Activated T-helper 2 cell treated with anti-CD3 and anti-CD28 coated beads, Interferon-gamma antibody, Interleukin-2, Interleukin-4, amounts not matched to agents 10 μg/mL and 5 μg/mL and 100 μg/mL, durations not matched to agents 14 hours and 24 hours and 36 hours (primary cell): Measurements from ENCODE around the gene OTX2. TPM values are rescaled to one million over a fixed set of nuclear protein-coding genes. Genes with fewer than 3 reads are reported as not detected.

Experiments used
- DNase-seq: peaks from one replicate; pipeline ENCODE4 v3.0.0; 2021; ENCODE audit warnings: low spot score
- H3K27ac Mint-ChIP-seq: one replicate; pipeline ENCODE4 v1.8.0; 2021; ENCODE audit warnings: mixed read lengths
- H3K27me3 Mint-ChIP-seq: one replicate; pipeline ENCODE4 v1.8.0; 2021; ENCODE audit warnings: low read depth, mixed read lengths
- H3K36me3 Mint-ChIP-seq: one replicate; pipeline ENCODE4 v1.8.0; 2021; ENCODE audit warnings: low read depth, mixed read lengths
- H3K4me1 Mint-ChIP-seq: one replicate; pipeline ENCODE4 v1.8.0; 2021; ENCODE audit warnings: low read depth, mixed read lengths
- H3K4me3 Mint-ChIP-seq: one replicate; pipeline ENCODE4 v1.8.0; 2021; ENCODE audit warnings: low read depth, mild to moderate bottlenecking, moderate library complexity, mixed read lengths
- H3K9me3 Mint-ChIP-seq: one replicate; pipeline ENCODE4 v1.8.0; 2021; ENCODE audit warnings: mixed read lengths
- intact Hi-C: fragments of 100-400 bp; cut with micrococcal nuclease; formaldehyde crosslinking; loops from one replicate; pipeline ENCODE4 v1.15.1; 2023
- total RNA-seq: library from RNA; stranded (reverse); gene quantifications from 2 replicates; pipeline ENCODE4 v1.2.3, GENCODE V29; 2022

Gene OTX2
- total RNA-seq, 1 donor from 2014 or later = not detected

DNA sequence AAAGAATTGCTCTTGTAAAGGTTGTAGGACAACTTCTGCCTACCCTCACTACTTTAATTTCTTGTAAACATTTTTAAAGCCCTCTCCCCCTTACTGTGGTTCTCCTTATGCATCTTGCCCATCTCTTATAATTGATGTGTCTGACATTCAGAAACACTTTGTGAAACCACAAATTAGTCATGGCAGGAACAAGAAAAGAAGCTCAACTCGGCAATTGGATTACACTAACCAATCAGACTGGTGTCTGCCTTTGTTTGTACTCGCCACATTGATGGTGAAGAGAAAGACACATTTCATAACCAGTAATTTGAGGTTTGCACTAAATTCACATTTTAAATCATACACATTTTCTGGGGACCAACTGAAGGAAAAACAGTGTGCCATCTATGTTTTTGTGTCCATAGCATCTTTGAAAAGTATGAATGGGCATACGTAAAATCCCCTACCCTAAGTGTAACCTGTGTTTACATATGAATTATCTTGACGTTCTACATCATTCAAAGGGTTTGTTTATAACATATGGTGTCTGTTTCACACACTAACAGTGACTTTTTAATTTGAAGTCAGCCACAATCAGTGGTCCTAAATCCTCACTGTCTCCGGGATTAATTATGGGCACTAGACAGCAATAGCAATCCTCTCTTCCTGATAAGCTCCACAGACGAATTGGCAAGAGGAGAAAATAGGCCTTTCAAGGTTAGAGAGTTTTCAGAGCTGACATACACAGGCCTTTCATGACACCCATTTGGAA, 49.9 kb downstream of the OTX2 start:
- no peak for DNase-seq
- Mint-ChIP-seq H3K9me3 (no peaks in the 10 kb centered on the region), H3K36me3 (no peaks in the 10 kb centered on the region), H3K27ac (no peak overlapping the region), H3K27me3 (no peaks in the 10 kb centered on the region), H3K4me3 (no peak overlapping the region), H3K4me1 (no peaks in the 10 kb centered on the region)
- intact Hi-C loops = no loop called here

DNA sequence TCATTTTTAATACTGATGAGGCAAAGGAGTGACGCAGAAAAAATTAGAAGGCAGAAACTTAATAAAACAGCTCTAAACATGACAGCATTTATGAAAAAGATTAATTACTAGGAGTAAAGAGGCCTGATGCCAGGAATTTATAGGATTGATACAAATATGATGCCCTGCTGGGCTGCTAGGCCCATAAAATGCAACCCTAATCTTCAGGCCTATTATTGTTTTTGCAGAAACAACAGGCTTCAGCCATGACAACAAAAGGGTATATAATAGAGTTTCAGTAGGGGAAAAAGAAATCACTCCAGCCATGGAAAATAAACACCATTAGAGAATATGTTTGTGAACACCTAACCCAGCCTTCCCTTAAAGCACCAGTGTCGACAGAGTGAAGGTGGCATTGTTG, 50.6 kb downstream of the OTX2 start:
- H3K27ac Mint-ChIP-seq = no peak overlapping the region
- intact Hi-C loops = no loop called here
- no peaks in the 10 kb centered on the region for H3K9me3 Mint-ChIP-seq

DNA sequence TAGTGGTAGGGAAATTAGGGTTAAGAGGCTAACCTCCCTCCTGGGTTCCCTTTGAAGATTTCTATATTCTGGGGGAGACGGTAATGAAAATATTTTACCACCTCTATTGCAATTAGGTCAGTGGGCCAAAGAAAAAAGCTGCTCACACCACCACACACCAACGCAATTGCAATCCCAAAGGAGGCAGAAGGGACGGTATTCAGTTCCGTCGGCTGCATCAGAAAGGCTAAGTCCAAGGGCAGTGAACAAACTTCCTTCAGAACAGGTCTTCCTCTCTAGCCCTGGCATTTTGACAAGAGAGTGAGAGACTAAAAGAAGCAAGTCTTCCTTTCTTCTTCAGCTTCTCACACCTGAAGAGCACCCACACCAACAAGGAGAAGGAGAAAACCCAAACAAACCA, 51.2 kb downstream of the OTX2 start:
- Mint-ChIP-seq H3K9me3 (no peaks in the 10 kb centered on the region), H3K4me3 (no peak overlapping the region), H3K36me3 (no peaks in the 10 kb centered on the region), H3K4me1 (no peaks in the 10 kb centered on the region), H3K27ac (no peak overlapping the region), H3K27me3 (peaks cover 4% of the 10 kb centered on the region)
- intact Hi-C loops = no loop called here
- DNase-seq = no peak

More for the DNA sequence above, 50.6 kb downstream of the OTX2 start:
- no peaks in the 10 kb centered on the region for H3K4me1 Mint-ChIP-seq
- H3K36me3 Mint-ChIP-seq = no peaks in the 10 kb centered on the region
- no peak for DNase-seq
- H3K4me3 Mint-ChIP-seq = no peak overlapping the region
- H3K27me3 Mint-ChIP-seq = peaks cover 4% of the 10 kb centered on the region

DNA sequence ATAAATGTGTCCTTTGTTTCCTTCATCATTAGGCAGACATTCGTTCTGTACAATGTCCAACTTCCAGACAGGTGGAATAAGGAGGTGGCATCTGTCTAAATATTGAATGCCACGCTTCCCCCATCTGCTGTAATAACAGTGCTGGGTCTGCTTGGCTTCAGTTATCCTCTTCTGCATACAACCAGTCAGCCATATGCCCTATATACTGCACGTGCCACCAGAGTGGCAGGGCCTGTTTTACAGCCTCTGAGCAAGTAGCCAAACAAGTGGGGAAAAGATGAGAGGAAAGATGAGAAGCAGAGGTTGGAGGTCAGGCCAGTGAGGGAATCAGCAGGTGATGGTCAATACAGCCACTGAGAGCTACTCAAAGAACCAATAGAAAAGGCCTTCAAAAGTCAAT, 55.4 kb downstream of the OTX2 start:
- no peak overlapping the region for H3K4me3 Mint-ChIP-seq
- no peaks in the 10 kb centered on the region for H3K9me3 Mint-ChIP-seq
- H3K36me3 Mint-ChIP-seq = no peaks in the 10 kb centered on the region
- peaks cover 6% of the 10 kb centered on the region for H3K27me3 Mint-ChIP-seq
- H3K27ac Mint-ChIP-seq = no peak overlapping the region
- no peak for DNase-seq
- intact Hi-C loops = no loop called here
- no peaks in the 10 kb centered on the region for H3K4me1 Mint-ChIP-seq

DNA sequence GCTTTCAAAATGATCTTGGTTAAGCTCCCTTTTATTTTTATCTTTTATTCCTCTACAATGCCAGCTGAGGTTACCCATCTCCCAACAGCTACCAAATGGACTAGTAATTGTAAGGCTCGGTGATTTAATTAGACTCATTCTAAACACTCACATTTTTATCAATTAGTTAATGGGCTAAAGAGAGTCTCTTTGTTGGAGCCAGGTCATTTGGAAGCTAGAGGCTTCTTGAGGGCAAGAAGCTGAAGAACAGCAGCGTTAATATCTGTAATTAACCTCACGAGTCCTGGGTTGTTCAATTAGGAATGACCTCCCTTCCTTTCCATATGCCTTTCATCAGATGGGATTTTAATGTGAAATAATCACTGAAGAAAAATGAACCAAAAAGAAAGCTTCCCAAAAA, 56.9 kb downstream of the OTX2 start:
- no peak for DNase-seq
- Mint-ChIP-seq H3K27ac (no peak overlapping the region), H3K27me3 (peaks cover 6% of the 10 kb centered on the region), H3K4me3 (no peak overlapping the region), H3K36me3 (no peaks in the 10 kb centered on the region), H3K9me3 (no peaks in the 10 kb centered on the region), H3K4me1 (no peaks in the 10 kb centered on the region)
- intact Hi-C loops = no loop called here

DNA sequence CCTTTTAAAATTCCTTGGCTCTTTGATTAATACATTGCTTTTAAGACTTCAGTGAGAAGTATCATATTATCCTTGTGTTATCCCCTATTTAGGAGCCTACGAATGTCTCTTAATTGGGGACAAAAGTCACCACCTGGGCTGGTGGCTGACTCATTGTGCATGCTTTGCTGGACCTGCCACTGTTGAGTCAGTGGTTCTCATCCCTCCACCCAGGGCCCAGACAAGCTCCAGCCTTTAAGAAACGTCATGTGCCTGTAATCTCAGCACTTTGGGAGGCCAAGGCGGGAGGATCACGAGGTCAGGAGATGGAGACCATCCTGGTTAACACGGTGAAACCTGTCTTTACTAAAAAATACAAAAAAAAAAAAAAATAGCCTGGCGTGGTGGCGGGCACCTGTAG, 57.9 kb downstream of the OTX2 start:
- peaks cover 9% of the 10 kb centered on the region for H3K27me3 Mint-ChIP-seq
- DNase-seq = no peak
- intact Hi-C loops = no loop called here
- no peaks in the 10 kb centered on the region for H3K9me3 Mint-ChIP-seq
- H3K36me3 Mint-ChIP-seq = no peaks in the 10 kb centered on the region
- H3K4me3 Mint-ChIP-seq = no peak overlapping the region
- no peak overlapping the region for H3K27ac Mint-ChIP-seq
- H3K4me1 Mint-ChIP-seq = no peaks in the 10 kb centered on the region

DNA sequence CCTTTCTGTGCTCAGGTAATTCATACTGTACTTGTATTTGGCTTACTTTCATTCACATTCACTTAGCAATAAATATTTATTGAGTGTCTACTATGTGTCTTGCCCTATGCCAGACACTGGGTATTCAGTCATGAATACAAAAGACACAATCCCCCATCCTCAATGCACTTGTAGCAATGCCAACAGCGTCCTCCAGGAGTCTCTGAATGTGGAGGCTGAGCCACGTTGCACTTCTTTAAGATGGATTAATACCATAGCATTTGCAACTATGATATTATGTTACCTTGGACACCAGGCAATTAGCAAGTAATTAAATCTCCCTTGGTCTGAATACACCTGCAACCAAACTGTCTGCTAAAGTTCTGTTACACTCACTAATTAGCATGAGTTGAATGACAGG, 58.8 kb downstream of the OTX2 start:
- Mint-ChIP-seq H3K36me3 (no peaks in the 10 kb centered on the region), H3K27ac (no peak overlapping the region), H3K4me3 (no peak overlapping the region), H3K4me1 (no peaks in the 10 kb centered on the region), H3K9me3 (no peaks in the 10 kb centered on the region), H3K27me3 (peaks cover 9% of the 10 kb centered on the region)
- no peak for DNase-seq
- intact Hi-C loops = no loop called here

Other genes starting within 250 kb of the OTX2 start
- 15.9 and 16.8 TPM in 2 replicates for gene TMEM260, start 230.7 kb downstream of the OTX2 start, total RNA-seq